Stomach (tissue), 4 donors: Measurements from ENCODE around the gene F10.
"Not testable (repeated sequence)": the region's sequence is repeated elsewhere in the genome, so short reads cannot be mapped to it uniquely, and the experiment has no call there.

Experiments used
- EP300 ChIP-seq: sonication (generic); formaldehyde crosslinking; IDR thresholded peaks from one replicate; pipeline ENCODE4 v1.6.1; 2017; ENCODE audit warnings: antibody characterized with exemption
- POLR2AphosphoS5 ChIP-seq, 3 donors: sonication (generic); formaldehyde crosslinking; IDR thresholded peaks; one replicate each; pipeline ENCODE4 v1.6.1; 2016; ENCODE audit warnings: antibody characterized with exemption in 3 of 3

DNA sequence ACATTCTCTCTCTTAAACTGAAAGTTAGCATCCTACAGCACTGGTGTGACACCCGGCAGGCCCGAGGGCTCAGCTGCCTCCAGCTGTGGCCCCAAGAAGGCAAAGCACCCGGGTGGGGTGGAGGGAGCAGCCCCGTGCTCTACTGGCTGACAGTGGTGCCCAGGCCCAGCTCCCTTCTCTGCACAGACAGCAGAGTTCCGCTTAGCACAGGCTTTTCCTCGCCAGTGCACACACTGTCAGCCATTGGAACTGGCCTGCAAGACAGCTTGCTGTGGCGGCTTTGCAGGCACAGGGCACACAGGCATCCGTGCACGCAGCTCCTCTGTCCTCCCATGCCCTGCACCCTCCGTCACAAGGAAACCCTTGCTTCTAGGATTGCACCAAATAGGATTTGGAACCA lies 20.3 kb upstream of the F10 start:
- not testable (repeated sequence) for TF ChIP-seq EP300; POLR2AphosphoS5 (IDR thresholded peaks at IDR 0.05)
